ENCODE data around the gene SPTB.

The SPTB gene

DNA sequence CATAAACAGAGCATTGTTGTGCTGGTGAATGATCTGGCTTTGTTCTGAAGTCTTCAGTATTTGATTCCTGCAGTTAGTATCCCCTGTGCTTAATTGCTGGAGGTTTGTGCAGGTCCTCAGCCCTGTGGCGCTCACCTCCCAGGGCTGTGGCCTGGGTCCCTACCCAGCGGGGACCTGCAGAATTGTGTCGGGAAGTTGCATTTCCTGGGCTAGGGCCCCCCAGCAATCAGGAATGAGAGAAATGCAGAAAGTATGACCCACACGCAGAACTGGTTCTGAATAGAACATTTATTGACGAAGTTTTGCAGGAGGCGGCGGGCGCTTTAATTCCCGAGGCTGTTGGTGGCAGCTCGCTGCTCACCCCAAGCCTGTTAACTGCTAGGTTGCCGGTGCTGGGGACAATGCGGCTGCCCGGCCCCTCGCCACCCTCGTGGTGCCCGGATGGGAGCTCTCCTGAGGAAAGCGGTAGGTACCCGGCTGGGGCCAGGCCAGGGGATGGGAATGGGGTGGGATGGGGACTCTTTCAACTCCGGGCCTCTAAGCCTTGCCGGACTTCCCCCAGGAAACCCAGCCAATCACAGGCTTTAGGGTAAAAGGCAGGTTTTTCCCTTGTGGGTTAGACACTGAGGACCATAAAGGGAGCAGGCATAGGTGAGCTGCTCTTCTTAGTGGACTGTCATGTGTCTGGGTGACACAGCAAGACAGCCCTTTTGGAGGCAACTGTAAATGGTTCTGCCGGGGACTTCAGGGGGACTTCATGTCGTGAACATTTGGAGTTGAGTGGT is 163.9 kb downstream of the SPTB start:
- TF ChIP-seq, protein P1, sequence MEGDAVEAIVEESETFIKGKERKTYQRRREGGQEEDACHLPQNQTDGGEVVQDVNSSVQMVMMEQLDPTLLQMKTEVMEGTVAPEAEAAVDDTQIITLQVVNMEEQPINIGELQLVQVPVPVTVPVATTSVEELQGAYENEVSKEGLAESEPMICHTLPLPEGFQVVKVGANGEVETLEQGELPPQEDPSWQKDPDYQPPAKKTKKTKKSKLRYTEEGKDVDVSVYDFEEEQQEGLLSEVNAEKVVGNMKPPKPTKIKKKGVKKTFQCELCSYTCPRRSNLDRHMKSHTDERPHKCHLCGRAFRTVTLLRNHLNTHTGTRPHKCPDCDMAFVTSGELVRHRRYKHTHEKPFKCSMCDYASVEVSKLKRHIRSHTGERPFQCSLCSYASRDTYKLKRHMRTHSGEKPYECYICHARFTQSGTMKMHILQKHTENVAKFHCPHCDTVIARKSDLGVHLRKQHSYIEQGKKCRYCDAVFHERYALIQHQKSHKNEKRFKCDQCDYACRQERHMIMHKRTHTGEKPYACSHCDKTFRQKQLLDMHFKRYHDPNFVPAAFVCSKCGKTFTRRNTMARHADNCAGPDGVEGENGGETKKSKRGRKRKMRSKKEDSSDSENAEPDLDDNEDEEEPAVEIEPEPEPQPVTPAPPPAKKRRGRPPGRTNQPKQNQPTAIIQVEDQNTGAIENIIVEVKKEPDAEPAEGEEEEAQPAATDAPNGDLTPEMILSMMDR (IDR thresholded peaks at IDR 0.05; ENCODE audit: low read depth, low read length): no peak
- H3K4me3 ChIP-seq (ENCODE audit: low read depth, low read length): peak overlapping the region; percentile 13
- in situ Hi-C loops (cut with HindIII; ENCODE audit: low sequenced_read_pairs): no loop called here
- DNase-seq (ENCODE audit: low read depth, low spot score): peak; percentile 49

DNA sequence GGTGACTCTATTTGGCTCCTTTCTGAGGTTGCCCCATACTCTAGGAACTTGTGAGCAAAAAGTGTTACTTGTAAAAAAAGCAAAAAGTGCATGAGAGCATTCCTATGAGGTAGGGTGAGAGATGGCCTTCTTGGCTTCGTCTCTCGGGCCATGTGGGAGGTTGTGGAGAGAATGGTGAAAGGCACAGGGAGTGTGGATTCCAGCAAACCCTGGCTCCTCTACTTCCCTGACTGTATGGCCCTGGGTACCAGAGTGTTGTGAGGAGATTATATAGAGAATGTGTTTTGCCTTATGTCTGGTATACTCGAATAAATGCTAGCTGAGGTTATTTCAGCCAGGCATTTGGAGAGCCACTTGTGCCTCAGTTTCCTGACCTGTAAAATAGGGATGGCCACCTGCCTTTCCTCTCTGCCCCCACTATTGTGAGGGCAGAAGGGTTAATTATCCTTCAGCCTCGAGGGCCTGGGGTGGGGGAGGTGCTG is 164.5 kb downstream of the SPTB start:
- in situ Hi-C loops (cut with HindIII; ENCODE audit: low sequenced_read_pairs): no loop called here
- TF ChIP-seq, protein P1 (IDR thresholded peaks at IDR 0.05; ENCODE audit: low read depth, low read length): no peak
- DNase-seq (ENCODE audit: low read depth, low spot score): no peak
- H3K4me3 ChIP-seq (ENCODE audit: low read depth, low read length): no peak overlapping the region

DNA sequence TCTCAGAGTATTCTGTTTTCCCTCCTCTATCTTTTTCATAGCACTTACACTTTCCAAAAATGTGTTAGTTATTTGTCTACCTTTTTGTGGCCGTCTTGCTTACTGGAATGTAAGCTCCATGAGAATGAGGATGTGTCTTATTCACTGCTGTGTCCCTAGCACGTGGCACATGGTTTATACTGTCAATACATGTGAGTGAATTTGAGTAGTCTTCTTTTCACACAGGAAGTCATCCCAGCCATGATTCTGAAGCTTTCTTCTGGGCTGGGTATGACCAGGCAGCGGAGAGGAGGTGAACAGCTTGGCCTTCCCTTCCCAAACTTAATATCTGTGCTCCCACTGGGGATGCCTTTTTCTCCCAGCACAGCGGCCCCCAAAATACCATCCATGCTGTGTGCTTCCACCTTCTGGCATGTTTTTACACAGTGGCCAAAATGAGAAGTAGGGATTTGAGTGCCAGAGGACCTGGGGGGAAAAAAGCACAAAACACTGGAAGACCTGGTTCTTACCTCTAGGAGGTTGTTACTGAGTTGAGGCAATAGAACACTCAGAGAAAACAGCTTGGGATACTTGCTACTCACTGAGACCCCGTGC is 165.2 kb downstream of the SPTB start:
- no peak for DNase-seq (ENCODE audit: low read depth, low spot score)
- H3K4me3 ChIP-seq (ENCODE audit: low read depth, low read length): no peak overlapping the region
- in situ Hi-C loops (cut with HindIII; ENCODE audit: low sequenced_read_pairs): no loop called here
- TF ChIP-seq, protein P1 (IDR thresholded peaks at IDR 0.05; ENCODE audit: low read depth, low read length): no peak

DNA sequence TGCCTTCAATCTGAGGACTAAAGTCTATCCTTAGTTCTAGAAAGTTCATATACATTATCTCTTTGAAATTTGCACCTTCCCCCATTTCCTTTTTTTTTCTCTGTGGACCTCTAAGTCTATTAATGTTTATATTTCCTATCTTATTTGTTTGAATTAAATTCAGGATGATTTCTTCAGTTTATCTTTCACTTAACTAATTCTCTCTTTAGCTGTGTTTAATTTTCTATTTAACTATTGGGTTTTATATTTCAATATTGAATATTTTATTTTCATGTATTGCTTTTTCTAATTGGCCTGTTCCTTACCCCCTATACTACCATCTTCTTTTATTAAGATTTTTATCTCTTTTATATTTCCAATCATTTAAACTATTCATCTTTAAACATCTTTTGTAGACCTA is 166.0 kb downstream of the SPTB start:
- DNase-seq (ENCODE audit: low read depth, low spot score): no peak
- no peak overlapping the region for H3K4me3 ChIP-seq (ENCODE audit: low read depth, low read length)
- in situ Hi-C loops (cut with HindIII; ENCODE audit: low sequenced_read_pairs): no loop called here
- TF ChIP-seq, protein P1 (IDR thresholded peaks at IDR 0.05; ENCODE audit: low read depth, low read length): no peak

DNA sequence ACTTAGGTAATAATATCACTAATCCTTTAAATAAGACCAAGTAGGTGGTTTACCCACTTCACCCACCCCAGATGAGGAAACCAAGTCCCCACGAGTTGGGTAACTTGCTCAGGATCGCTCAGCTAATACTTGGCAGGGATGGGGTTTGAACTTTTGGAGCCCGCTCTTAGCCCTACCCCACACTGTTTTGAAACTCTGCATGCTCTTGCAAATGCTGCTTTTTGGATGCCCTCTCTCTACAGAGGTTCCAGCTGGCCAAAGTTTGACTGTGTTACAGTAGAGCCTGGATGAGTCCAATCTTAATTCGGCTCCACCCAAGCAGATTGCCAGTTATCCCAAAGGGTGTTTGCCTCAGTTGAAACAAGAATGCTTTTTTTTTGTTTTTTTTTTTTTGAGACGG is 168.7 kb downstream of the SPTB start:
- no peak for DNase-seq (ENCODE audit: low read depth, low spot score)
- TF ChIP-seq, protein P1 (IDR thresholded peaks at IDR 0.05; ENCODE audit: low read depth, low read length): no peak
- in situ Hi-C loops (cut with HindIII; ENCODE audit: low sequenced_read_pairs): no loop called here
- no peak overlapping the region for H3K4me3 ChIP-seq (ENCODE audit: low read depth, low read length)

DNA sequence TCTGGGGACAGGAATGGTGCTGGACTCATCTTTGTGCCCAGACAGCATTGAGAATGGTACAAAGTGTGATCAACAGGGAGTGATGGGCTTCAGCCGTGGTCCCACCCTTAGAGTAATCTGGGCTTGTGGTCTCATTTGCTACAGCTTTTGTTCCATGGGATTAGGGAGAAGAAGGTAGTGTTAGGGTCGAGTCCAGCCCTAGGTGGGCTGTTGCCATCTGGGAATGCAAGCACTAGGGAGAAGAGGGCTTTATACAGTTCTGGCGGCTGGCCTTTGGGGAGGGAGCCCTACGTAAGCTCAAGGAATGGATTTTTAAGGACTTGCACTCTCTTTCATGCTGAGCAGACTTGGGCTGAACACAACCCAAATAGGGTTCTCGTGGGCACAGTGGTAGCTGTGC is 170.6 kb downstream of the SPTB start:
- in situ Hi-C loops (cut with HindIII; ENCODE audit: low sequenced_read_pairs): no loop called here
- H3K4me3 ChIP-seq (ENCODE audit: low read depth, low read length): no peak overlapping the region
- TF ChIP-seq, protein P1 (IDR thresholded peaks at IDR 0.05; ENCODE audit: low read depth, low read length): no peak
- no peak for DNase-seq (ENCODE audit: low read depth, low spot score)

Data from astrocyte of the spinal cord (primary cell).